H1 (cell line): Measurements from ENCODE around the gene NBAS. TPM values are rescaled to one million over a fixed set of nuclear protein-coding genes. Genes with fewer than 3 reads are reported as not detected.

Experiments used
- CTCF ChIA-PET: fragments of 300-600 bp; sonication (Branson Sonifier 250); formaldehyde crosslinking; loops from one replicate; lab custom pipeline; 2021; ENCODE audit not compliant: partially characterized antibody; lab: Charles Lee
- POLR2A ChIA-PET: fragments of 300-600 bp; sonication (Branson Sonifier 250); formaldehyde crosslinking; loops from one replicate; lab custom pipeline; 2021; ENCODE audit warnings: inconsistent platforms; ENCODE audit not compliant: partially characterized antibody; lab: Charles Lee
- DNase-seq, 2 experiments: peaks; one replicate each; pipeline versions ENCODE4 v3.0.0 to v3.0.0-alpha.2; 2010 to 2022; ENCODE audit warnings: low spot score in 2 of 2, low read depth in 1 of 2, mixed read lengths in 1 of 2
- FAIRE-seq: peaks from 2 replicates; lab custom pipeline; 2011; peaks lifted over from hg19 to GRCh38; lab: Jason Lieb, UNC
- H2AFZ ChIP-seq: 2 replicates; pipeline ENCODE4 v1.8.1; 2012; ENCODE audit warnings: low read length, inconsistent platforms
- H2AK5ac ChIP-seq: 2 replicates; pipeline ENCODE4 v1.6.1; 2013; ENCODE audit warnings: low read depth, low read length
- H2BK120ac ChIP-seq: replicated peaks from 2 replicates; pipeline ENCODE3; 2013; ENCODE audit warnings: low read depth, low read length, inconsistent platforms
- H2BK12ac ChIP-seq: 2 replicates; pipeline ENCODE4 v1.6.1; 2013; ENCODE audit warnings: low read depth, low read length
- H2BK15ac ChIP-seq: 2 replicates; pipeline ENCODE4 v1.6.1; 2013; ENCODE audit warnings: low read length
- H2BK20ac ChIP-seq: 2 replicates; pipeline ENCODE4 v1.6.1; 2013; ENCODE audit warnings: low read length
- H2BK5ac ChIP-seq: 2 replicates; pipeline ENCODE4 v1.6.1; 2013; ENCODE audit warnings: low read depth, low read length
- H3K14ac ChIP-seq: 2 replicates; pipeline ENCODE4 v1.6.1; 2013; ENCODE audit warnings: inconsistent platforms; ENCODE audit not compliant: insufficient read length
- H3K18ac ChIP-seq: 2 replicates; pipeline ENCODE4 v1.6.1; 2013; ENCODE audit warnings: low read length; ENCODE audit errors: extremely low read depth
- H3K23ac ChIP-seq: 2 replicates; pipeline ENCODE4 v1.6.1; 2013; ENCODE audit warnings: inconsistent platforms; ENCODE audit not compliant: insufficient read length
- H3K23me2 ChIP-seq: 2 replicates; pipeline ENCODE4 v1.6.1; 2013; ENCODE audit warnings: low read depth, low read length
- H3K27ac ChIP-seq: 2 replicates; pipeline ENCODE4 v1.6.1; 2011; ENCODE audit warnings: low read depth, low read length, inconsistent platforms
- H3K27me3 ChIP-seq, 4 experiments: replicated peaks in 1 of 4; 1 replicate in 1 of 4; 2 replicates in 3 of 4; pipeline versions ENCODE4 v1.6.1 to v1.8.1; 2011 to 2013; ENCODE audit warnings: low read length in 3 of 4, mild to moderate bottlenecking in 3 of 4, inconsistent platforms in 2 of 4, mixed read lengths in 2 of 4, moderate library complexity in 1 of 4; ENCODE audit not compliant: control insufficient read depth in 3 of 4, insufficient read depth in 3 of 4; ENCODE audit errors: extremely low read depth in 1 of 4
- H3K36me3 ChIP-seq, 4 experiments: 2 replicates each; pipeline versions ENCODE4 v1.6.1 to v1.8.1; 2011 to 2013; ENCODE audit warnings: mild to moderate bottlenecking in 4 of 4, low read length in 3 of 4, moderate library complexity in 2 of 4, control low read depth in 1 of 4, inconsistent platforms in 1 of 4; ENCODE audit not compliant: insufficient read depth in 4 of 4, control insufficient read depth in 2 of 4
- H3K4ac ChIP-seq: replicated peaks from 2 replicates; pipeline ENCODE3; 2013; ENCODE audit warnings: low read length, low read depth, mixed read lengths, inconsistent platforms; ENCODE audit not compliant: insufficient read length
- H3K4me1 ChIP-seq, 4 experiments: replicated peaks in 1 of 4; 1 replicate in 1 of 4; 2 replicates in 3 of 4; pipeline versions ENCODE4 v1.6.1 to v1.8.1; 2011 to 2013; ENCODE audit warnings: low read length in 3 of 4, inconsistent platforms in 2 of 4, mixed read lengths in 1 of 4; ENCODE audit not compliant: insufficient read depth in 4 of 4, control insufficient read depth in 3 of 4
- H3K4me2 ChIP-seq, 2 experiments: 2 replicates each; pipeline versions ENCODE4 v1.6.1 to v1.8.1; 2011 to 2013; ENCODE audit warnings: low read depth in 2 of 2, low read length in 2 of 2, control low read depth in 1 of 2, inconsistent platforms in 1 of 2, mild to moderate bottlenecking in 1 of 2; ENCODE audit not compliant: insufficient read depth in 1 of 2
- H3K4me3 ChIP-seq, 4 experiments: fragments of 200-600, 300-600 bp in 1 of 4; sonication (generic), shearing (Covaris generic), sonication (Bioruptor Twin) in 1 of 4; 2 replicates each; pipeline versions ENCODE4 v1.5.1 to v1.8.1; 2011 to 2016; ENCODE audit warnings: low read length in 4 of 4, low read depth in 3 of 4, control low read depth in 2 of 4, inconsistent platforms in 2 of 4, mild to moderate bottlenecking in 2 of 4, mixed read lengths in 1 of 4, moderate library complexity in 1 of 4; ENCODE audit not compliant: insufficient read depth in 2 of 4; ENCODE audit errors: extremely low read depth in 1 of 4
- H3K56ac ChIP-seq: replicated peaks from 2 replicates; pipeline ENCODE3; 2013; ENCODE audit warnings: low read depth, mild to moderate bottlenecking, mixed read lengths, low read length, inconsistent platforms; ENCODE audit not compliant: insufficient read length
- H3K79me1 ChIP-seq: 2 replicates; pipeline ENCODE4 v1.6.1; 2013; ENCODE audit warnings: low read depth, low read length, control low read depth
- H3K79me2 ChIP-seq, 2 experiments: 2 replicates each; pipeline versions ENCODE4 v1.6.1 to v1.8.1; 2012 to 2013; ENCODE audit warnings: low read length in 2 of 2, mild to moderate bottlenecking in 2 of 2, inconsistent platforms in 1 of 2; ENCODE audit not compliant: insufficient read depth in 2 of 2, control insufficient read depth in 1 of 2
- H3K9ac ChIP-seq, 4 experiments: replicated peaks in 1 of 4; 1 replicate in 1 of 4; 2 replicates in 3 of 4; pipeline versions ENCODE4 v1.6.1 to v1.8.1; 2011 to 2013; ENCODE audit warnings: low read depth in 3 of 4, low read length in 3 of 4, control low read depth in 2 of 4, mild to moderate bottlenecking in 2 of 4, moderate library complexity in 2 of 4, inconsistent platforms in 1 of 4; ENCODE audit errors: extremely low read depth in 1 of 4
- H3K9me3 ChIP-seq, 2 experiments: 2 replicates each; pipeline versions ENCODE4 v1.6.1 to v1.8.1; 2012 to 2013; ENCODE audit warnings: mild to moderate bottlenecking in 2 of 2, moderate library complexity in 2 of 2, control low read depth in 1 of 2, inconsistent platforms in 1 of 2, low read depth in 1 of 2, low read length in 1 of 2, mixed read lengths in 1 of 2; ENCODE audit not compliant: insufficient read depth in 2 of 2
- H4K20me1 ChIP-seq, 2 experiments: replicated peaks in 1 of 2; 2 replicates each; pipeline versions ENCODE3 to v1.8.1; 2011 to 2013; ENCODE audit warnings: inconsistent platforms in 2 of 2, low read length in 2 of 2, mild to moderate bottlenecking in 1 of 2; ENCODE audit not compliant: insufficient read depth in 2 of 2, control insufficient read depth in 1 of 2
- H4K5ac ChIP-seq: 2 replicates; pipeline ENCODE4 v1.6.1; 2013; ENCODE audit warnings: low read length, low read depth, mixed read lengths, inconsistent platforms; ENCODE audit not compliant: insufficient read length
- H4K8ac ChIP-seq: 2 replicates; pipeline ENCODE4 v1.8.0; 2013; ENCODE audit warnings: mild to moderate bottlenecking, moderate library complexity, low read length, inconsistent platforms; ENCODE audit not compliant: insufficient read depth; ENCODE audit errors: extremely low read depth
- H4K91ac ChIP-seq: replicated peaks from 2 replicates; pipeline ENCODE3; 2013; ENCODE audit warnings: low read length, mixed read lengths, inconsistent platforms; ENCODE audit not compliant: insufficient read length
- POLR2A ChIP-seq, 2 experiments: IDR thresholded peaks; 1 replicate in 1 of 2; 2 replicates in 1 of 2; pipeline ENCODE4 v1.6.1; 2011; ENCODE audit warnings: low read depth in 2 of 2, low read length in 2 of 2, mild to moderate bottlenecking in 2 of 2; ENCODE audit errors: control extremely low read depth in 1 of 2
- POU5F1 ChIP-seq: IDR thresholded peaks from 2 replicates; pipeline ENCODE4 v1.6.1; 2011; ENCODE audit warnings: low read depth, mild to moderate bottlenecking, low read length, moderate library complexity
- RFX5 ChIP-seq: IDR thresholded peaks from 2 replicates; pipeline ENCODE4 v1.6.1; 2011; ENCODE audit warnings: low read depth, low read length, improper control_type of control experiment, borderline replicate concordance
- WGBS, 2 experiments: shearing (Covaris generic) in 1 of 2; methylation state at CpG; one replicate each; pipeline versions ENCODE4 v1.1.6 to v1.1.7; 2013 to 2015; ENCODE audit warnings: low lambda C conversion rate in 2 of 2, mixed read lengths in 2 of 2, inconsistent platforms in 1 of 2, low coverage in 1 of 2, missing lambda C conversion rate in 1 of 2; ENCODE audit not compliant: insufficient replicate concordance in 2 of 2, insufficient coverage in 1 of 2, insufficient read length in 1 of 2; ENCODE audit errors: extremely low coverage in 1 of 2, missing lambda C conversion rate in 1 of 2; 5-methylcytosine and 5-hydroxymethylcytosine counted together
- polyA plus RNA-seq, 7 experiments: library from polyadenylated mRNA; depleted of rRNA in 3 of 7; stranded (reverse) in 5 of 7; unstranded in 2 of 7; fragments of >200 nt in 5 of 7; fragments of 200-250 nt in 2 of 7; gene quantifications; 1 replicate in 5 of 7; 2 replicates in 1 of 7; 4 replicates in 1 of 7; pipeline versions ENCODE4 v1.2.1 to v1.2.3, GENCODE V29; 2011 to 2013; ENCODE audit warnings: missing spikeins in 2 of 7, mixed read lengths in 2 of 7
- total RNA-seq: library from RNA; stranded (reverse); fragmentation: NEBNext Ultra II Directional; extraction: Animal tissue kit (Norgen Biotek cat#: 25700); gene quantifications from 2 replicates; pipeline ENCODE4 v1.2.1, GENCODE V29; 2021

Gene NBAS
- total and polyA plus RNA-seq, 2 of the 8 experiments (the other 6 are each of a cell fraction or from before 2014, with no cell fraction given) = 19.6 to 34.8 TPM

DNA sequence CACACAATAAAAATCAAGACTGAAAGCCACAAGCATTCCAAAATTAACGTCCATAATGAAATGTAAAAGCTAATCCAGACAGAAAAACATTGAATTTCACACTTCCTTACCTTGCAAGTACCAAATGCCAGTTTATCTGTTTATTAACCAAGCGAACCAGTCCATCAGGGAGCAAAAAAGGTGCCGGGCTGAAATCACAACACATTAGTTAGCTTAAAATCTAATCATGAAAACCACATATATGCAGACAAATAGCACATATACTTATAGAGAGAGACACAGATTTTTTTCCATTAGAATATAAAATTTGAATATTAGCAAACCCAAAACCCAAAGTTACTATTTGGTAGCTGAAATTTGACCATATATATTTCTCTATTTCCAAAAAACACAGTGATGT lies 7.2 kb downstream of the NBAS start:
- Histone ChIP-seq H3K4me2 (no peak overlapping the region), H2AFZ (no peak overlapping the region), H4K5ac (no peak overlapping the region), H4K91ac (no peak overlapping the region), H3K4me3 (no peak overlapping the region), H2AK5ac (no peak overlapping the region), H3K79me1 (no peaks in the 10 kb centered on the region), H3K9me3 (no peaks in the 10 kb centered on the region), H3K56ac (no peak overlapping the region), H3K23ac (no peak overlapping the region), H2BK120ac (no peak overlapping the region), H4K8ac (no peak overlapping the region), H3K9ac (no peak overlapping the region), H2BK5ac (no peak overlapping the region), H2BK15ac (no peak overlapping the region), H3K14ac (no peak overlapping the region), H4K20me1 (peaks cover 0 to 1% of the 10 kb centered on the region in 2 experiments), H3K79me2 (0 out of 4 replicates have a peak, but pooled peaks cover 0 to under 1% of the 10 kb centered on the region in 2 experiments), H3K4ac (no peak overlapping the region), H3K36me3 (peaks cover 0 to 2% (median 0%) of the 10 kb centered on the region in 4 experiments; a peak in 1 of 8 replicates), H2BK12ac (no peak overlapping the region), H2BK20ac (no peak overlapping the region), H3K18ac (no peak overlapping the region), H3K23me2 (no peaks in the 10 kb centered on the region), H3K4me1 (no peaks in the 10 kb centered on the region), H3K27me3 (no peaks in the 10 kb centered on the region), H3K27ac (no peak overlapping the region)
- FAIRE-seq (no peak), DNase-seq (no peak)
- WGBS, 2 experiments = 90% methylated on average over 3 of the region's 3 CpGs; no CpG with 5 or more reads in 1 of the 2 experiments
- ChIA-PET POLR2A (no interaction called here), CTCF (interaction anchor here (0.6 to 0.9 kb wide), 2 partner anchors 32 to 339 kb away, joined by 3 read pairs; no protein-coding TSS in a partner anchor)
- TF ChIP-seq POLR2A (IDR thresholded peaks at IDR 0.05; ENCODE audit: control extremely low read depth in 1 of 2, low read depth in 2 of 2, low read length in 2 of 2) (no peak), POU5F1 (no peak), RFX5 (no peak)
